Activated CD4-positive, alpha-beta T cell treated with anti-CD3 and anti-CD28 coated beads, Interleukin-2, amount 50 U/mL, for 16 hours (primary cell): ENCODE data around the gene GRIFIN.

Source experiments
- DNase-seq: peaks from one replicate; pipeline ENCODE4 v3.0.0-alpha.2; 2020

The GRIFIN gene, protein sequence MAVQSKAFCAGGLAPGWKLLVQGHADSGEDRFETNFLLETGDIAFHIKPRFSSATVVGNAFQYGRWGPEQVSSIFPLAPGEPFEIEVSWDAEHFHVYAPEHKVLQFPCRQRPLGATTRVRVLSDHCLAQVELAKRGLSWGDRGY

DNA sequence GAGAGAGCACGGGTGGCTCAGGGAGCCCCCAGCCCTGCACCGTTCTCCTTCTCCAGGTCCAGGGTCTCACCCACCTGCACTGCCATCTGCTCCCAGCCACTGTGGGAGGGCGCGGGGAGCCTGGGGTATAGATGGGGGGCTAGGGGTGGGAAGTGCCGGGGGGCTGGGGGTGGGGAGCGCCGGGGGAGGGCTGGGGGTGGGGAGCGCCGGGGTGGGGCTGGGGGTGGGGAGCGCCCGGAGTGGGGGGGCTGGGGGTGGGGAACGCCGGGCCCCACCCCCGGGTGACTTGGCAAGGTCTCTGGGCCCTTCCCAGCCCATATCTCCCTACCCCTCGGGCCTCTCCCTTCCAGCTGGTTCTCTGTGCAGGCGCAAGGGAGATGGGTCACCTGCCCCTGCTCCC lies at the start of gene GRIFIN:
TSS of gene GRIFIN (minus strand) at position 101 of the 400 bp plus-strand sequence. CDS start at position 86, 15 bp downstream.
- DNase-seq: no peak

DNA sequence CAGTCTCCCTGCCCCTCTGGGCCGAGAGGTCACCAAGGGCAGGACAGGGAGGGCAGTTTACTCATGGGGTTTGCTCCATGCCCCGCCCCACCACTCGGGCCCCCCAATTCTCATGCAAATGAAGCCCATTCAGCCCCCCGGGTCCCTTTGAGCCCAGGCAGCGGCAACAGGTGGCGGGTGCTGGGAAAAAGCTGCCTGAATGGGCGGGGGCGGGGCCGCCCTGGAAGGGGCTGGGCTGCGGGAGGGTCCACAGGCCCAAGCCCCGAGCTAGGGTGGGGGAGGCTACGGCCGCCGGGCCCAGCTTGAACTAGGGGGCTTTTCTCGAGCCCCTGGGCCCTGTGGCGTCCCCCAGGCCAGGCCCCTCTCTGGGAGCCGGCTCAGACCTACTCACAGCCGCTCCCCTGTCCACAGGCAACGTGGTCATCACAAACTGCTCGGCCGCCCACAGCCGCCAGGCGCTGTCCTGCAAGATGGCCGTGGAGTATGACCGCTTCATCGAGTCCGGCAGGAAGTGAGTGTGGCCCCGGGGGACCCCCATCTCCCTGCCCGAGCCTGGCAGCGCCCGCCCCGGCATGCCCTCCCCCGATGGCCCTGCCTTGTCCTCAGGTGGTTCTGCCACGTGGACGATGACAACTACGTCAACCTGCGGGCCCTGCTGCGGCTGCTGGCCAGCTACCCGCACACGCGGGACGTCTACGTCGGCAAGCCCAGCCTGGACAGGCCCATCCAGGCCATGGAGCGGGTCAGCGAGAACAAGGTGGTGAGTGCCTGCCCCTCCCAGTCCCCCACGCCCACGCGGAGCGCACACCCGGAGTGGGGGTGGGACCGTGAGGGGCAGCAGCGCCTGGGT lies 48.8 kb upstream of the GRIFIN start:
- DNase-seq: no peak

DNA sequence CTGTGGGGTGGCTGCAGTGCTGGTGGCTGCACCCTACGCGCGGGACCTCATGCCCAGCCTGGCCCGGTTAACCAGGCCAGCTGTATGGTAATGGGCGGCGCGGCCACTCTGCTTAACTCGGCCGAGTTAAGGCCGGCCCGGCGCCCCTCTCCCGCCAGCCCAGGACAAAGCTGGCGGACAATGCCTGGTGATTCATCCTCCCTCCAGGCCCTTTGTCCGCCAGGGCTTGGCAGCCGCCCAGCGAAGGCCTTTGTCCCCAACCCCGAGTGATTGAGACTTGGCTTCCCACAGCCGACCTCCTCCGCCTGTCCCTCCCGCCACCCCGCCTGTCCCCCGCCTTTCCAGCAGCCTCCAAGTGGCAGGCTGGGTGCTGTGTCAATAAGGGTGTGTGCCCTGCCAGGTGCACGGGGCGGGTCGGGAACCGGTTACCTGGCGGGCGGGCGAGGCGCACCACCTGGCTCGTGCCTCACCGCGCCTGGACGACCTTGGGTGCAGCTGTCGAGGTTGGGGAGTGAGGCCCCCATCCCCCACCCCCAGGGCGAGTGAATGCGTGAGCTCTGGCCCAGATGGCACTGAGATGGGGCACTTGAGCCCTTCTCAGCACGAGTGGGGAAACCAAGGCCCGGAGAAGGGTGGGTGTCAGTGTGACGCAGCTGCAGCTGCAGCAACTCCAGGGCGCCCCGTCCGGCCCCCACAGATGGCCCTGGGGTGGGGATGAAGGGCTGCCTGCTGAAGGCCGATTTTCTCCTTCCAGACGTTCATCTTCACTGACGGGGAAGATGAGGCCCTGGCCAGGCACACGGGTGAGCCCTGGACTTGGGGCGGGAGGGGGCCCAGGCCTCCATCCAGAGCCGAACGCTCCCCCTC lies 48.0 kb upstream of the GRIFIN start:
- DNase-seq: no peak

DNA sequence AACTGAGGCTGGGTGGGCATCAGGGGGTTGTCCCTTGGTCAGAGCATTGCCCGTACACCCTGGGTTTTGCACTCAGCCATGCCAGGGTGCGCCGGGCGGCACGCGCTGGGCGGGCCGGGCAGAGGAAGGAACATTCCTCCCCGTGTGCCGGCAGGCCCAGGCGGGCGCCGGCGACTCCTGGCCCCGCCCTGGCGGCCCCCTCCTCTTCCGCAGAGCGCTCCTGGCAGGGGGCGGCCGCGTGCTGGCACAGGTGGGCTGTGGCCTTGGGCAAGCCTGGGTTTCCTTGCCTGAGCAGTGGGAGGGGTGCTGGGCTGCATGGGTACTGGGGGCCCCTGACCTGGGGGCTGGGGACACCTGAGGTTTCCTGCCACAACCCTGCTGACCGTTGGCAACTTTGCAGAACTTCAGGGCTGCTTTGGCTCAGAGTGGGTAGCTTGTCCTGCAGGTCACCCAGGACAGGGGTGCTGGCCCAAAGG lies 47.3 kb upstream of the GRIFIN start:
- DNase-seq: no peak

DNA sequence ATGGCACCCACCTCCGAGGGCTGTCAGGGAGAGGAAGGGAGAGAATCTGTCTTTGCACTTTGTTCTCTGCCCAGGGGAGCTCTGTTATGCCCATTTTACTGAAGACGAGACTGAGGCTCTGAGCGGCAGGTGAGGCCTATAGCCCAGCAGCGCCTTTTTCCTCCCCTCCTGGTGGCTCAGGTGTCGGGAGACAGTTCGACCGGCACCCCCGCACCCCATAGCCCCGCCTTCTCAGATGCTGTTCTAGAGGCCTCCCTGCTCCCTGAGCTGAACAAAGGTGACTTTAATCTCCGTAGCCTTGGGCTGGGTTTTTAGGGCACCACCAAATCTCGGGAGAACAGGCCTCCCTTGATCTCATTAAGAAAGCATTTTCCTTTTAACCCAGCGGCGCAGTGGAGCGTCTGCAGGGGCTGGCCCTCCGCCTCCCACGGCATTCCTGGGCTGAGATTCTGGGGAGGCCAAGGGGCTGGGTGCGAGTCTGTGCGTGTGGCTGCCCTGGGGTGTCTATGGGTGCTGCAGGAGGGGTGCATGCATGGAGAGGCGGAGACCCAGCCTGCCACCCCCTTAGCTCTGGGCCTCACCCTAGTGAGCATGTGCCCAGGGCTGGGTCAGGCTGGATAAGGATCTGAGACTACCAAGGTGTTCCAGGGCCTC lies 46.7 kb upstream of the GRIFIN start:
- peak; percentile 50 for DNase-seq

DNA sequence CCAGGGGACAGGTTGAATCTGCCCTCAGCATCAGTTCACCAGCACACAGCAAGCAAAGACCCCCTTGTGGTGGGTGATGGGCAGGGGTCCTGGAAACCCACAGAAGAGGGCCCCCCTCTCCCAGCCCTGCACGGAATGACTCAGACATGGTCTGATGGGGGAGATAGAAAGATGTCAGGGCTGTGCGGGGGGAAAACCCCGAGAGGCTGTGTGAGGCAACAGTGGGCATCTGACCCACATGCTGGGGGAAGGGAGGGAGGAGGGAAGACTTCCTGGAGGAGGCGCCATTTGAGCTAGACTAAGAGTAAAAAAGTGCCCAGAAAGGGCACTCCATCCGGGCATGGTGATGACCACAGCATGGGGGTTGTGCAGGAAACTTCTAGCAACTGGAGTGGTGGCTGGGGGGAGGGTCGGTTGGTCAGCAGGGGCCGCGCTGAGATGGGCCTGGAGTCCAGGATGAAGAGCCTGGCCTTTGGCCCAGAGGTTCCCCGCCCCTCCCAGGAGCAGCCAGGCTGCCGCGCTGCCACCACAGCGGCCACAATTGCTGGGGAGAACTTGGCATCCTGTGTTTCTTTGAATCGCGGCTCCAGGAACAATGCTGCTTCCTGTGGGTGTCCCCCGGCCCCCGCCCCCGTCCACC lies 45.9 kb upstream of the GRIFIN start:
- DNase-seq: peak; percentile 94

DNA sequence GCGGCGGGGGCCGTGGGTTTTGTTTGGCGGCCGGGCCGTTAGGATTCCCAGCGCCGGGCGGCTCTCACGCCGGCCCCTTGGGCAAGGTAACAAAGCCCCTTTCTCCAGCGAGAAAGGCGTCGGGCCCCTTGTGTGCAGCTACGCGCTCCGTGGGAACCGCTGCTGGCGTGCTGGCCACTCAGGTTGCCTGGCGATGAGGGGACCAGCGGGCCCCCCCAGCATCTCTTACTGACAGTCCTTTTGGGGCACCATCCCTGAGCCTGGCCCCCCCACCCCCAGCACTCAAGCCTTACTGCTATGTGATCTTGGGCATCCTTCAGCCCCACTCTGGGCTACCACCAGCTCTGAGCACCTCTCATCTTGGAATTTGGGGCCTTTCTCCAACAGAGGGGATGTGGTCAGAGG lies 45.1 kb upstream of the GRIFIN start:
- peak; percentile 49 for DNase-seq

DNA sequence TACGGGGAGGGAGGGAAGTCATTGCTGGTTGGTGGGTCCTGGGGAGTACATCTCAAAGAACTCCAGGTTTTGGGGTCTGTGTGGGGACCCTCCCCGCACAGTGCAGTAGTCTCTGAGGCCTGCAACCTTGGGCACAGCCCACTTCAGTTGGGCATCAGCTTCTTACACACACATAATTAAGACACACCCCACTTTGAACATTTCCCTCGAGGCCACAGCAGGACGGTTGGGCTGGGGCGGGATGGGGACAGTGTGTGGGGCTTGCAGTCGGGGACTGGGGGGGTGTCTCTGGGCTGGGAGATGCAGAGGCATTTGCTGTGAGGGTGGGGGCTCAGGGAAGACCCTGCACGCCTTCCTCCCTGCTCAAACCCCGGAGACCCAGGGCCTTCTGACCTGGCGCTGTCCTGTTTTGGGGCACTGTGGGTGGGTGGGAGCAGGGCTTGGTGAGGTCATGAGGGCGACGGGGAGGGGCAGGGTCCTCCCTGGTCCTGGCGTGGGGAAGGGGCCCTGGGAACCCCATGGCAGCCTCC lies 44.6 kb upstream of the GRIFIN start:
- DNase-seq: no peak

DNA sequence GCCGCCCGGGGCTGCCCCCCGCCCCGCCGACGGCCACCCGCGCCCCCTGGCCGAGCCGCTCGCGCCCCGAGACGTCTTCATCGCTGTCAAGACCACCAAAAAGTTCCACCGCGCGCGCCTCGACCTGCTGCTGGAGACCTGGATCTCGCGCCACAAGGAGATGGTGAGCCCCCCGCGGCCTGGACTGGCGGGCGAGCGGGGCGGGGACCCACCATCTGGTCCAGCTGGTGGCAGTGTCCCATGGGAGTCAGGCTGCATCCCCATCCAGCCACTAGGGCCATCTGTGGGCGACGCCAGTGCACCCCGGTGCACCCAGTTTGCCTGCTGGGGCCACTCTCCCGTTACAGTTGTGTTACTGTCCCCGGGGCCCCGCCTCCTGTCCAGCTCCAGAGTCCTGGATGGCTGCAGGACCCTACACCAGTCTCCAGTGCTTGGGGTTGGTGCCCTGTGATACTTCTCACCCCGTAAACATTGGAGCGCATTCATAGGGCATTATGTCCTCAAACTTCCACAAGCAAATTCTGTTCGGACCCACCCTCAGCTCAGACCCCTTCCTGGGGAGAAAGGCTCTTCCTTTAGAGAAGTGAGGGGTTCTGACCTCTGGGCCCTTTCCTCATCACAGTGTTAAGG lies 44.0 kb upstream of the GRIFIN start:
- DNase-seq: no peak

DNA sequence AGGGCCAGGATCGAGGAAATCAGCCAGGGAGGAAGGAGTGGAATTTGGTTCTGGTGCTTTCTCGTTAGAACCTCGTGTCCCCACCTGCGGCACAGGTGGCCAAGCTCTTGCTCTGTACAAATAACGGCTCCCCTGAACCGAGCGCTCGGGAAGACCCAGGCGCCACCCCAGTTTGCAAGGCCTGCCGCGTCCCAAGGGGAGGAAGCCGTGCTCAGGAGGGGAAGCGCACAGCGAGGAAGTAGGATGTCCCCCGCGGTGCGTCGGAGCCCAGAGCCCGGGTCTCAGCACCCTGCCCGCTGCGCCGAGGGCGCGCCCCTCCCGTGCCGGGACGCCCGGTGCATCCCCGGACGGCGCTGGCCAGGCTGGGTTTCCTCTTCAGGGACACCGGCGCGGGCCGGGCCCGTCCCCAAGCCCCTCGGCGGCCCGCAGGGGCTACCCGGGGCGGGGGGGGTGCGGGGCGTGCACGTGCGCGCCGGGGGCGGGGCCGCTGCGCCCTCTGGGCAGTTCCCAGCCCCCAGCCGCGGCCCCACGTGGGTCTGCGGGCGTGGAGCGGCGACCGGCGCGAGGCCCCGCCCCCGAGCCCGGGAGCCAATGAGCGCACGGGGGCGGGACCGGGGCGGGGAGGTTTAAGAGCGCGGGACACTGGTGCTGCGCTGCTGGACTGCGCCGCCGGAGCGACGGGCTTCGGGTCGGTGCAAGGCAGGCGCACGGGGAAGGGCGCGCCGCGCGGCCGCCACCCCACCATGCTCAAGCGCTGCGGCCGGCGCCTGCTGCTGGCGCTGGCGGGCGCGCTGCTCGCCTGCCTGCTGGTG lies 43.1 kb upstream of the GRIFIN start, which contains the start of gene LFNG:
TSS of gene LFNG (plus strand) at position 656 of the 812 bp plus-strand sequence. CDS start at position 744, 88 bp downstream.
- DNase-seq: peak; percentile 91

DNA sequence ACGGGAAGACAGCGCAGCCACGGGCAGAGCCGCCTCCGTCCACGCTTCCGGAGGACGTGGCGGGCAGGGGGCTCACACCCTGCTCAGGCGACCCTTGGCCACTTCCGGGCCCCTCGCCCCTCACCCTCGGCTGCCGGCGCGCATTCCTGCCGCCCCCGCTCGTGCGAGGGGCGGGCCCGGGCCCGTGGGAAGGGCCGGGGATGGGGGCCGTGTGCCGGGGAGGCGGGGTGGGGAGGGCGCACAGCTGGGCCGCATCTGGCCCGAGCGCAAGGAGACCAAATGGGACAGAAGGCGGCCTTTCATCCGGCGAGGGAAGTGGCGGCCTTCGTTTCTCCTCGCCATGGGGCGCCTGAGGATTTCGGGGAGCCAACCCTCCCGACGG lies 42.5 kb upstream of the GRIFIN start:
- no peak for DNase-seq

DNA sequence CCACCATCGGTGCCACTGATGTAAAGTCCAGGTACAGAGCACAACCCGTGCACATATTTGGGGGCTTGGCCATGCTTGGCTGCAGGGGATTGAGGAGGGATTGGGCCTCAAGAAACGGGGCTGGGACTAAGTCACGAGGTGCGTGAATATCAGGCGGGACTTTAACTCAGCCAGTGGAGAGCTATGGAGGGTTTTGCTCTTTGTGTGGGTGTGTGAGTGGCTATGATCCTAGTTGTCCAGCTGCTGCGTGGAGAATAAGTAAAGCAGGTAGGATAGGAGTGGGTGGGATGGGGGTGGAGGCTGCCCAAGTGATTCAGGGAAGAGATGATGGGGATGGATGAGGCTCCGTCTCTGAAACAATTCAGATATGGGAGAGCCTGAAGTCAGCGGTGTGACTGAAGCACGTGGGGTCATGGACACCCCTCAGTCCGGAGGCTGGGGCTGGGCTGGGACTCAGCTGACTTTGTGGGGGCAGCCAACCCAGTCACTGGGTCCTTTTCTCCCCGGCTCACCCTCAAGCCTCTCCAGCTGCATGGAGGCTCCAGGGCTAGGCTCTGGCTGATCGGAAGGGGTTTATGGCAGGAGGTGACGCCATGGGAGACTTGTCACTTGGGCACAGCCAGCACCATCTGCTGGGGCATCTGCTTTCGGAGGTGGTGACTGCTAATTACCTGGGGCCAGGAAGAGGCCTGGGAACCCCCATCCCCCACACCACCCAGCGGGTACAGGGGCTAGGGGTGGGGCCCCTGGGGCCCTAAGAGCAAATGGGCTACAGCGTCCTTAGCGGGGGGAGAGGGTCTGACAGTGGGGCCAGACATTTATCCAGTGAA lies 41.7 kb upstream of the GRIFIN start:
- no peak for DNase-seq

DNA sequence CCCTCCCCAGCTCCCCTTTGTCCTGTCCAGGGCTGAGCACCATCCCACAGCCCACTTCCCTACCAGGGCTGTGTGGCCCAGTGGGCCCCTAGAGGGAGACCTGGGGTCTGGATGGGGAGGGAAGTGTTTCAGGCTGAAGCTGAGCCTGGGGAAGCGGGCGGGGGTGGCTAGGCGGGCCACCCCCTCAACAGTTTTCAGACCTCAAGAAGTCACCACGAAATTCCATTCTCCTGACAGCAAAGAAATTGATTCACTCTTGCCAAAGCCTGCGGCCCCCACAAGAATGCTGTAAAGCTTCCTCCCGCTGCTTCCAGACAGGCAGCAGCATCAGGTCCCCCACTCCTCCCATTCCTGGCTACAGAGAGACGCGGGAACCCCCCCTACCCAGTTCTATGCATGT lies 40.8 kb upstream of the GRIFIN start:
- no peak for DNase-seq

DNA sequence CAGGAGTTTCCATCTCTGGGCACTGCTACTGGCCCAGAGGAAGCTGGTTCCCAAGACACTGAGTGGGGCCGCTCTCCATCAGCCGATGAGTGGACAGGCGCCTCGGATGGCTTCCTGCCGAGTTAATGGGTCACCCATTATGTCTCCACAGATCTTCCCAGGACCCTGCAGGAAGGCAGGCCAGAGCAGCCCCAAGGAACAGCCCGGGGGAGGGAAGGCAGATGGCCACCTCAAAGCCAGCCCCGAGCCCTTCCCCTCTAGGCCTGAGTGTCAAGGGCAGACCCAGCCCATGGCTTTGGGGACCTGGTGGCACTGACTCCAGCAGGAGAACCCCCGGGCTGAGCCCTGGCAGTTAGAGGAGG lies 40.0 kb upstream of the GRIFIN start:
- no peak for DNase-seq

DNA sequence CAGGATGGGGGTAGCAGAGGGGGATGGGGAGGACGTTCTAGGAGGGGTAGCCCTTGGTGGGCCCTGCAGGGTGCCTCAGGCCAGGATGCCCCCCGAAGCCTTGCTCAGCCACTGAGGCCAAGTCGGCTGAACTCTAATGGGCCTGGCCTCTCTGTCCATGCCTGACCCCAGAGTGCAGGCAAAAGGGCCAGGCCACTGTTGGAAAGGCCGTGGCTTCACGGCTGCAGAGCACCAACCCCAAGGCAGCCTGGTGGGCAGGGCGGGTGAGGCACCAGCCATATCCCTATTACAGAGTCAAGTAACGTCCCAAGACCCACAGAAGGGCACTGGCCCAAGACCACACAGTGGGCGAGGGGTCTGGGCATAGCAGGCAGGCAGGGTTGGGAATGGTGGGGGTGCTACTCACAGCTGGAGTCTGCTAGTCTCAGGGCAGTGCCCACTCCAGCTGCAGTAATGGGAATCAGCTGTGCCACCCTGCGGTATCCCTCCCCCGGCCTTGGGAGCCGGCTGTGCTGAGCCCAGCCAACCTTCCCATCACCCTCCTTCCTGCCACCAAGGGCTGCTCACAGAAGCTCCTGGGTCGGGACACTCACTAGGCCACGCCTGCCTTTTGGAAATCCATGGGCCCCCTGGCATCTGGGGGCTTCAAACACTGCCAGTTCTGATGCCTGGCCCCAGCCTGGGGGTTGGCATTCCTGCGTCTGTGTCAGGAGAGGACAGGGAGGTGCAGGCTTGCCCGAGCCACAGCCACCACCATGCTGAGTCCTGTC lies 39.4 kb upstream of the GRIFIN start:
- DNase-seq: no peak

DNA sequence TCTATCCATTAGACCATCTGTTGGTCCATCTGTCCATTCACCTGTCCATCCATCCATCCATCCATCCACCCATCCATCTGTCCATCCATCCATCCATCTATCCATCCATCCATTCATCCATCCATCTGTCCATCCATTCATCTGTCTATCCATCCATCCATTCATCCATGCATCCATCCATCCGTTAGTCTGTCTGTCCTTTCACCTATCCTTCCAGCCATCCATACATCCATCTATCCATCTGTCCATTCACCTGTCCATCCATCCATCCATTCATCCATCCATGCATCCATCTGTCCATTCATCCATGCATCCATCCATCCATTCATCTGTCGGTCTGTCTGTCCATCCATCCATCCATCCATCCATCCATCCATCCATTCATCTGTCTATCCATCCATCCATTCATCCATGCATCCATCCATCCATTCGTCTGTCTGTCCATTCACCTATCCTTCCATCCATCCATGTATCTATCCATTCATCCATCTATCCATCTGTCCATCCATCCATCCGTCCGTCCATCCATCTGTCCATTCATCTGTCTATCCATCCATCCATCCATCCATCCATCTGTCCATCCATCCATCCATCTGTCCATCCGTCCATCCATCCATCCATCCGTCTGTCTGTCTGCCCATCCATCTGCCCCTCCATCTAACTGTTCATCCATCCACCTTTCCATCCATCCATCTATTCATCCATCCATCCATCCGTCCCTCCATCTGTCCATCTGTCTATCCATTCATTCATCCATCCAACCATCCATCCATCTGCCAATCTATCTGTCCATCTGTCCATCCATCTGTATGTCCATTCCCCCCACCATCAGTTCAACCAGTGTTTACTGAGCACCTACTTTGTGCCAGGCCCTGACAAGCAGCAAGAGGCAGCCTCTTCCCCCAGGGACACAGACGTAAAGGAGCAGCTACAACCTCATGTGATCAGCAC lies 38.5 kb upstream of the GRIFIN start:
- no peak for DNase-seq

DNA sequence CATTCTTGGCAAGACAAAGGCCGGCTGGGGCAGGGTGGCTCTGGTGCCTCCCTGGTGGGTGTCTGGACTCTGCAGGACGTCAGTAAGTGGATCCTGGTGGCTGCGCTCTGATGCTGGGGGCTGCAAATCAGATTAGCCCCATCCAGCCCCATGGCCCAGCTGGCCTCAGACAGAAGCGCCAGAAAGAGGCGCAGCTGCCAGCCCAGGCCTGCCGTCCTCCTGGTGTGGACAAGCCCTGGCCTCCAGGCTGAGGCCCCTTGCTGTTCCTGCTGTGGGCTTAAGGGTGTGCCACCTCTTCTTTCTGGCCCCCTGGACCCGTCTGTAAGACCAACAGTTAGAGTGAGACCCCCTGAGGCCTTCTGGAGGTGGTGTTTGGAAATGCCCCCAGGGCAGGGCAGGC lies 37.5 kb upstream of the GRIFIN start:
- no peak for DNase-seq

DNA sequence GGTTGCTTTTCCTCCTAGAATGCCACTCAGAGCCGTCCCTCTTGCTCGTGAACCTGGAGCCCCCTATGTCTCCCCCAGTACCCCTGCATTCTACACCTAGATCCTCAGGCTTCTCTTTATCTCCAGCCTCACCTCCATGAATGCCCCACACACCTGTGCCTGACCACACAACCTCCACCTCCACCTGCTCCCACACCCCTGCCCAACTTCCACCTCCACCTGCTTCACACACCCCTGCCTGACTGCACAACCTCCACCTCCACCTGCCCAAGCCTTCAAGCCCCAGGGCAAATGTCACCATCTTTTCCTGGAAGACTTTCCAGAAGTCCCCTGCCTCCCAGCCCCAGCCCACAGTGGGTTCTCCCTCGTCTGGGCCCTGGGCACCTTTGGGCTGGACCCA lies 36.5 kb upstream of the GRIFIN start:
- DNase-seq: no peak
